GM12891 (cell line): ENCODE results near the gene TP53I13.

ENCODE experiments used
- DNase-seq: peaks from one replicate; pipeline ENCODE4 v3.0.0; 2011; ENCODE audit warnings: low spot score; ENCODE audit not compliant: insufficient read length
- FAIRE-seq: peaks from 2 replicates; lab custom pipeline; 2011; peaks lifted over from hg19 to GRCh38; lab: Jason Lieb, UNC
- PAX5 ChIP-seq: IDR thresholded peaks from 2 replicates; pipeline ENCODE4 v1.6.1; 2011; ENCODE audit warnings: low read length, moderate library complexity, mild to moderate bottlenecking; ENCODE audit not compliant: insufficient read depth, severe bottlenecking
- POLR2A ChIP-seq: IDR thresholded peaks from 2 replicates; pipeline ENCODE4 v1.6.1; 2011; ENCODE audit warnings: low read depth, low read length, control low read depth
- POLR2AphosphoS5 ChIP-seq: IDR thresholded peaks from 2 replicates; pipeline ENCODE4 v1.6.1; 2011; ENCODE audit warnings: low read depth, low read length, control low read depth
- POU2F2 ChIP-seq: IDR thresholded peaks from 2 replicates; pipeline ENCODE4 v1.6.1; 2011; ENCODE audit warnings: low read depth, mild to moderate bottlenecking, control low read depth, low read length, moderate library complexity
- SPI1 ChIP-seq: IDR thresholded peaks from 2 replicates; pipeline ENCODE4 v1.6.1; 2011; ENCODE audit warnings: low read depth, low read length, control low read depth
- TAF1 ChIP-seq: IDR thresholded peaks from 2 replicates; pipeline ENCODE4 v1.6.1; 2011; ENCODE audit warnings: low read depth, low read length, control low read depth

Gene TP53I13

GRCh38 chr17:29586676-29587469 is 18.4 kb downstream of the TP53I13 start:
- no peak for FAIRE-seq
- DNase-seq: no peak
- TF ChIP-seq POU2F2: no peak
- TF ChIP-seq TAF1: no peak
- no peak for TF ChIP-seq POLR2AphosphoS5
- TF ChIP-seq POLR2A: no peak
- TF ChIP-seq PAX5: no peak
- no peak for TF ChIP-seq SPI1

- DNase-seq (no peak), FAIRE-seq (no peak)
- TF ChIP-seq POLR2AphosphoS5 (no peak), POLR2A (no peak), PAX5 (no peak)
These were observed 19.1 kb downstream of the TP53I13 start for GRCh38 chr17:29587591-29587990.

GRCh38 chr17:29588017-29588561 is 19.6 kb downstream of the TP53I13 start:
- TF ChIP-seq POLR2A (no peak), PAX5 (no peak), SPI1 (no peak), POLR2AphosphoS5 (no peak), POU2F2 (no peak), TAF1 (no peak)
- no peak for FAIRE-seq
- no peak for DNase-seq

- TF ChIP-seq POLR2A (no peak), POU2F2 (no peak), TAF1 (no peak), PAX5 (no peak), POLR2AphosphoS5 (no peak), SPI1 (no peak)
- FAIRE-seq (peak; percentile 55), DNase-seq (no peak)
These were observed 20.3 kb downstream of the TP53I13 start for GRCh38 chr17:29588562-29589411.

DNA sequence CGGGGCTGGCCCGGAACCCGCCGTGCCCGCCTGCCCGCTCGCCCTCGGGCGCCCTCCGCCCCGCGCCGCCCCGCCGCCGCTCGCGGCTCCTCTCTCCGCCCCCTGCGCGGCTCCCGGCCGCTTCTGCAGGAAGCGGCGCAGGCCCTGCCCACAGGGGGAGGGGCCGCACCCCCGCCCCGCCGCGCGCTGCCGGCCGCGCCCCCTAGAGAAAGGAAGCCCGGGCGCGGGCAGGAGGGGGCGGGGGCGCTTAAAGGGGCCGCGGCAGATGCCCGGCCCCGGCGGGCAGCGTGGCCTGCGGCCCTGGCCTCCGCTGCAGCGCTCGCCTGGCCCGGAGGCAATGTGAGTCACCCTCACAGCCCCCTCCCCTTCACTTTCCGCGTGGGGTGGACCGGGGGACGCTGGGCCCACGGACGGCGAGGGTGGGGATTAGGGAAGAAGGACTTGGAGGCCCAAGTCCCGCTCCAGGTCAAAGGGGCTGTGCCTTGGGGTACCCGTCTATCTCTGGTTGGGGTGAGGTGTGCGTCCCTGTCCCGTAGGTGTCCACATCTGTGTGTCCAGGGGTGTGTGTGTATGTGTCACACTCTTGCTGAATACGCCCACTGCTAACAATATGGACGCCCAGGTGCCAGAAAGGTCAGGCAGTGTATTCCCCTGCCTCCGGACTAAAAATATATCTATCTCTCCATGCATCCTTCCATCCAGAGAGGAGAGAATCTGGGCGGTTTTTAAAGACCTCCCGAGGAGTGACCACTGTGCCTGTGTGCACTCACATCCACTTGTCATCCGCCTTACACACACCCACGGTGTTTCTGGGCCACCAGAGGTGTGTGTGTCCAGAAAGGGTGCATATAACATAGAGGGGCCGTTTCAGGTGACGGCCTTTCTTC is 21.3 kb downstream of the TP53I13 start, which contains the start of gene GIT1:
Gene GIT1, minus strand, starts transcription at position 125 of the 887 bp plus-strand sequence. CDS start 270 bp downstream, outside the sequence.
- DNase-seq (peak; percentile 95), FAIRE-seq (peak; percentile 90)
- no peak for TF ChIP-seq POLR2AphosphoS5
- TF ChIP-seq TAF1: no peak
- TF ChIP-seq SPI1: 0 out of 2 replicates have a peak, but pooled peaks have one; percentile 3
- TF ChIP-seq POLR2A: no peak
- TF ChIP-seq POU2F2: no peak
- TF ChIP-seq PAX5: peak; percentile 43

- TF ChIP-seq PAX5 (no peak), POLR2AphosphoS5 (no peak), POU2F2 (no peak), POLR2A (no peak)
- DNase-seq (no peak), FAIRE-seq (peak; percentile 87)
These were observed 22.1 kb downstream of the TP53I13 start for GRCh38 chr17:29590411-29591145.

DNA sequence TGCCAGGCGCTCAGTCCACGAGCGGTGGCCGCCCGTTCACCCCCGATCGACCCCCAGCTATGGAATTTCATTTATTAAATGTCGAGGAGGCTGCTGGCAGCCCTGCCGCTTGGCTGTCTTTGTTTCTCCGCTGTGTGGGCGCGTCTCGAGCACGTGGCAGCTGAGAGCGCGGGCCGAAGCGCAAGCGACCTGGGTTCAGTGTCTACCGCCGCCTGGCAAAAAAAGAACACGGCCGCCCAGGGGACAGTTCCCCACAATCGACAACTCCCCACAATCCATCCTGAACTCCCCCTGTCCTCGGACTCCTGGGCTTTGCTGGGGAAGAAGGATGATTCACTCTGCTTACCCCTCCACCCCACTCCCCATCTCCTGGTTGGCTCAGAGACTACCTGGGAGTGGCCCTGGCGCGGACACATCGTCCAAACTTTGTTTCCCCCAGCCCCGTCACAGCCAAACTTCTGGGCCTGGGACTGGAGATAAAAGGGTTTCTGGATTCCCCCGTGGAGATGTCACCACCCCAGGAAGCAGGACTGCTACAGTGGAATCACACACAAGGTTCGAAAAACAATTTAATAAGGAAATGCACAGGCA is 22.7 kb downstream of the TP53I13 start:
- no peak for TF ChIP-seq POU2F2
- peak; percentile 20 for FAIRE-seq
- no peak for DNase-seq
